SH-SY5Y (cell line): ENCODE data around the gene NOX3.

ENCODE experiments used
- GATA2 ChIP-seq: IDR thresholded peaks from 2 replicates; pipeline ENCODE4 v1.6.1; 2011; ENCODE audit warnings: mild to moderate bottlenecking, low read depth, low read length
- GATA3 ChIP-seq: IDR thresholded peaks from 2 replicates; pipeline ENCODE4 v1.6.1; 2011; ENCODE audit warnings: low read depth, mild to moderate bottlenecking, low read length, moderate library complexity

GRCh38 chr6:155495011-155495768, 39.6 kb upstream of the NOX3 start:
- no peak for TF ChIP-seq GATA2
- TF ChIP-seq GATA3 = no peak
